COR-L47 (cell line): Measurements from ENCODE around the gene RRAGD.

Experiments used
- DNase-seq: peaks from one replicate; lab custom pipeline; 2025; lab: John Stamatoyannopoulos, UW

Gene RRAGD, protein sequence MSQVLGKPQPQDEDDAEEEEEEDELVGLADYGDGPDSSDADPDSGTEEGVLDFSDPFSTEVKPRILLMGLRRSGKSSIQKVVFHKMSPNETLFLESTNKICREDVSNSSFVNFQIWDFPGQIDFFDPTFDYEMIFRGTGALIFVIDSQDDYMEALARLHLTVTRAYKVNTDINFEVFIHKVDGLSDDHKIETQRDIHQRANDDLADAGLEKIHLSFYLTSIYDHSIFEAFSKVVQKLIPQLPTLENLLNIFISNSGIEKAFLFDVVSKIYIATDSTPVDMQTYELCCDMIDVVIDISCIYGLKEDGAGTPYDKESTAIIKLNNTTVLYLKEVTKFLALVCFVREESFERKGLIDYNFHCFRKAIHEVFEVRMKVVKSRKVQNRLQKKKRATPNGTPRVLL

DNA sequence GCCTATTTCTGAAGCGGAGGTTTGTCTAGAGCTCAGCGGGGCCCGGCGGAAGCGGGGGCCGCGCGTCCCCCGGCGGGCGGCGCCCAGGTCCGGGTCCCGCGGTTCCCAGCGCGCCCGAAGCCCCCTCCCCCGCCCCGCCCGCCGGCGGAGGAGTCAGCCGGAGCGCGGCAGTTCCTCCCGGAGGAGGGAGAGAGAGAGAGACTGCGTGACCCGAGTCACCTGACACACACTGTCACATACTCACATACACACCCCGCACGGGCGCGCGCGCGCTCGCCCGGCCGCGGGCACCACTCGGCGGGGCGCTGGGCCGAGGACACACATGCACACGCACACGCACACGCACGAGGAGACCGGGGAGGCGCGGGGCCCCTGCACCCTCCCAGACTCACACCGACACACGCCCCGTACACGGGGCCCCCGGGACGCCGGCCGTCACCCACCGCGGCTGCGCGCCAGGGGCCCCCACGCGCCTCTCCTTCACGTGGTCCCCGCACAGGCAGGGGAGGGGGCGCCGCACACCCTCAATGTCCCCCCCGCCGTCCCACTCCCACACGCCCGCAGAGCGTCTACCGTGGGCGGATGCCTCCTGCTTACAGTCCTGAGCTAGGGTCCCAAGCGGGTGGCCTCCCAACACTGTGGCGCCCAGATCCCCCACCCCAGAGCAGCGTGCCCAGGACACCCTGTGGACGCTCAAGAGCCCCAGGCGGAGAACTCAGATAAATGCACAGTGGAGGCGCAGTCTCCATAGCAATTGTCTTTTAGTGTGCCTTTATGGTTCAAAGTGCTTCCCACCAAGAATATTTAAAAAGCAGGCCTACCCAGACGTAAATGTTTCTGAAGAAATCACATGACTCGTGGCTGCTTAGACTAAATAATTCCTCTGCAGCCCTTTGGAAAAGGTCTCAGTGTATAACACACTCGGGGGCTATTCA is at the start of gene RRAGD:
Gene RRAGD, minus strand, starts transcription at position 203 of the 935 bp plus-strand sequence. CDS start 280 bp downstream, outside the sequence.
- DNase-seq: peak; percentile 58

DNA sequence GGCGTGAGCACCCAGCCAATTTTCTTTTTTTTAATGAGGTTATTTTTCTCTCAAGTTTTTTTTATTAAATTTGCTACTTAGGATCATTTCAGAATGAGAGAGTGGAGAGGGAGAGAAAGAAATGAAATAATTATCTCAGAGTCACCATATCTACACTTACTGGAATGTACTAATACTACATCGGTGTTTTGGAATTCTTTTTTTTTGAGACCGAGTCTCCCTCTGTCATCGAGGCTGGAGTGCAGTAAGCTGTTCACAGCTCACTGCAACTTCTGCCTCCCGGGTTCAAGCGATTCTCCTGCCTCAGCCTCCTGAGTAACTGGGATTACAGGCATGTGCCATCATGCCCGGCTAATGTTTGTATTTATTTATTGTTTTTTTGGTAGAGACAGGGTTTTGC is 48.6 kb upstream of the RRAGD start:
- no peak for DNase-seq

DNA sequence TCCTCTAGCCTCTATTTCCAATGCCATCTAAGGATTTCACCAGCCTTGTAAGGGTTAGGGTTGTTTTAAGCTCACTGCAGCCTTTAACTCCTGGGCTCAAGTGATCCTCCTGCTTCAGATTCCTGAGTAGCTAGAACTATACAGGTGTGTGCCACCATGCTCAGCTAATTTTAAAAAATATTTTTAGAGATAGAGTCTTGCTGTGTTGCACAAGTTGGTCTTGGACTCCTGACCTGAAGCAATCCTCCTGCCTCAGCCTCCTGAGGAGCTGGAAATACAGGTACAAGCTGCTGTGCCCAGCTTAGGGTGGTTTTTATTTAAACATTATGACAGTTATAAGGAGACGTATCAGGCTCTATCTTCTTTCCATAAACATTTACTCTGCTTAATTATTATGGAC is 47.4 kb upstream of the RRAGD start:
- no peak for DNase-seq

DNA sequence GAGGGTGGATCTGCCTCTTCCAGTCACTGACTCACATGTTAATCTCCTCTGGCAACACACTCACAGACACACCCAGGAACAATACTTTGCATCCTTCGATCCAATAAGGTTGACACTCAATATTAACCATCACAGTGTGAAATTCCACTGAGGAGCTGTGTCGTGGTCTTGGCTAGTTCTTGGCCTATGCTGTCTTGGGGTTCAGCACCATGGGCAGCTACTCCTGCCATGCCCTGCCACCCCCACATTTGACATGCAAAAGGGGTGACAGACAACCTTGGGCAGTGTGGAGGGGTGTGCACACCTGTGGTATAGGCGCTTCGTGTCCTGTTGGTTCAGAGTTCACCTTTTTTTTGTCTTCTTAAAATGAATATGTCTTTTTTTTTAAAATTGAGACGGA is 46.6 kb upstream of the RRAGD start:
- no peak for DNase-seq

DNA sequence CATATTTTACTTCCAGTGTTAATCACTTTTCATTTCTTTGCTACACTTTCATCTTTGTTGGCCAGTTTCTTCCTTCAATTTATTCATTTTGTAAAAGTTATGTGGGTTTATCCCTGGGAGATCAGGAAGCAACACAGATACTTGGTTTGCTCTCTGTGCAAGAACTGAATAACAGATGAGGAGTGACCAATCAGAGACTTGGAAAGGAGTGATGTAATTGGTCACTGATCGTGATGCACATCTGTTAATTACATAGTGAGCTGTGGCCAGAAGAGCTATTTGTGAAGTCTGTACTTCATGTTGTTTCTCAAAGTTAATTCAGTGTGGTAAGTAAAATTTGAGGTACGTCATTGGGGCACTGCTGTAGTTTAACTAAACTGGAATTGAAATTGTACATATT is 42.2 kb upstream of the RRAGD start:
- no peak for DNase-seq

DNA sequence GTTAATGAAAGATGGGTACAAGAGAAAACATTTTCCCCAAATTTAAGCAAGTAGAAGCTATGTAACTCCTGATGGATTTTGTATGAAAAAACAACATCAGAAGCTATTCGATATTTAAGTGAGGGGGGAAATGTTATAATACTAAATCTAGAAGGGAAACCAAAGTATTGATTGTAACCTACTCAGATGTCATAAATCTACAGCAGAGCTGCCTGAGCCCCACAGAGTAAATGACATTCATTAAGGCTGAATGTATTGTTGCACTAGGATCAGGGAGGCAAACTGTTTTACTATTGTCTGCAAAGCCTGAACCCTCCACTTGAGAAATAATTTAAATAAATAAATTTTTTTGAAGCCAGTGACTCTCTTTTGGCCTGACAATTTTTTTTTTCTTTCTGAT is 40.2 kb upstream of the RRAGD start:
- no peak for DNase-seq

DNA sequence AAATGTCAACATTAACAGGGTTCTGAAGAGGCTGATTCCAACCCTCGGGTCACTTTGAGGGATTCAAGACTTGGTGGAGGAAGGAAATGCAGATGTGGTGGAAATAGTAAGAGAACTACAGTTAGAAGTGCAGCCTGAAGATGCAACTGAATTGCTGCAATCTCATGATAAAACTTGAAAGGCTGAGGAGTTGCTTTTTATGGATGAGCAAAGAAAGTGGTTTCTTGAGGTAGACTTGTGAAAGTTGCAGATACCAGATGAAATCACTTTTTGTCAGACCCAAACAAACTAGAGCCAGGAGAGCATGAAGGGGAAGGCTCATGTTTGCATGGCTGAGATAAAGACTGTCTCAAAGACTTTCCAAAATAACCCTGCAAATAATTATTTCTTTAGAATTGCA is 37.1 kb upstream of the RRAGD start:
- DNase-seq: no peak

DNA sequence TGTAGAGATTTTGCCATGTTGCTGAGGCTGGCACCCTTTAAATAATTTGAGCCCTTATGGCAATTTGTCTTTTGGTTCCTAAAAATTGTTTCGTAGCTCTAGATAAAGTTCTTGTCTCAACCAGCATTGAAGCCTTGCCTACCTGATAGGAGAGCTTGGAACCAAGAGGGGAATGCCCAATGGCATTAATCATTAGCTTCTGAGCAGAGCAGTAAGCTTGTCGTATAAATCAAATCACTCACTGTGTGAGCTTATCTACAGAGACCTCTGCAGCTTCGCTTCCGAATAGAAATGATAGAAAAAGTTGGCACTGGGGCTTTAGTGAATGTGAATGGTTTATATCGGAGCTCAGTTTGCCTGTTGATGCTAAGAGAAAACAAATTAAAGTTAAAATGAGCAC is 31.6 kb upstream of the RRAGD start:
- no peak for DNase-seq

DNA sequence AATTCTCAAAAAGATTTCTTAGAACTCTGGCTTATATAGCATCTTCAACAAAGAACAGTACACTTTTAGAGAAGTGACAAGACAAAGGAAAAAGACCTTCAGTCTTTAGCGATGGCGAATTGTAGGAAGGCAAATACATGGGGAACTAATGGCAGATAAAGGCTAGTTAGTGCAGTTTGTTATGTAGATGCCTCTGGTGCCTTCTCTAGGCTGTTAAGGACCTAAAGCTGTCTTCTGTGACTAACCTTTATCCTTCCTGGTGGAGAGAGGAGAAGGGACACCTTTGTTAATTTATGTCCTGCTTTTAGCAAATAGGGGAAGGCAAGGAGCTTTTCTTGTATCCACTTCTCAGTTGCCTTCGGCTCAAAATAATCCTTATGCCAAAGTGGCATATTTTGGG is 28.1 kb upstream of the RRAGD start:
- no peak for DNase-seq

DNA sequence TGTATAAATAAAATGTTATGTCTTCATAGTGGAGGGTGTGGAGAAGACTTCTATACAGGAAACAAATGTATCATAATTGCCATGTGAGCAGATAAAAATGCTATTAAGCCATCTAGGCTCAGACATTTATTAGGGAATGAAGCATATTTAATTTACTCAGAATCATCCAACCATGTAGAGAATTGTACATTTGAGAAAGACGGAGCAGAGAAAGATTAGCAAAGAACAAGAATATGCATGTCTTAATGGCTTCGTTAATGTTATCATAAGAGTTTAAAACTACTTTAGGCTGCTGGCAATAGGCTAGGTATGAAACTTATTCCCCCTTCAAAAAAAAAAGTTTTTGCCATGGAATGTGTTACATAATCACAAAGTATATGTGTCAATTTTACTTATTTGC is 26.9 kb upstream of the RRAGD start:
- DNase-seq: no peak

DNA sequence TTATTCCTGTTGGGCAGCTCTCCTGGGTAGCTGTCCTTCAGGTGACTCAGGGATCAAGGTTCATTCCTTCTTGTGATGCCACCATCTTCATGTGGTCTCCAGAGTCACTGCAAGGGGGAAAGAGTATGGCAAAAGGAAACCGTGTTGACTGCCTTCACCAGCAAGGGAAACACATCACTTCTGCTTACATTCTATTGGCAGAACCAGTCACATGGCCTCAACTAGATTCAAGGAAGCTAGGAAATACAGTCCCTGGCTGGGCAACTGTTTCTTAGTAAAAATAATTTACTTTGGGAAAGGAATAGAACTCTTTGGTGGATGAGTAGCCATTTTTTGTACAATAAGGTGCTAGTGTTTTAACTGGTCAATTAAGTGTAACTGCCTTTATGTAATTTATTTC is 26.2 kb upstream of the RRAGD start:
- DNase-seq: no peak

DNA sequence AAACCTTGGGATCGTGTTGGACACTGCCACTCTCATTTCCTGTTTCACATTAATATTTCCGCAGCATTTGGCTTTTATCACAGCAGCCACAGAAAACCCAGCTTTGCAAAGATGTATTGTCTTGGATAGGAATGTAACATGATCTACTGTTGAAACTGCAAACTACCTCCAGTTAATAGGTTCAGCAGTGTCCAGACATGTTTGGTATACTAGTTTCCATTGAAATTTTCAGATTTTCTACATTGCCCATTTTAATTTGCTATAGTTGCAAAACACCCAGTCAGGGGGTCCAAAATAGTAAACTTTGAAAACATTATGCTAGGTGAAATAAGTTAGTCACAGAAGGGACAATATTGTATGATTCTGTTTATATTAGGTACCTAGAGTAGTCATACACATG is 24.2 kb upstream of the RRAGD start:
- DNase-seq: no peak

DNA sequence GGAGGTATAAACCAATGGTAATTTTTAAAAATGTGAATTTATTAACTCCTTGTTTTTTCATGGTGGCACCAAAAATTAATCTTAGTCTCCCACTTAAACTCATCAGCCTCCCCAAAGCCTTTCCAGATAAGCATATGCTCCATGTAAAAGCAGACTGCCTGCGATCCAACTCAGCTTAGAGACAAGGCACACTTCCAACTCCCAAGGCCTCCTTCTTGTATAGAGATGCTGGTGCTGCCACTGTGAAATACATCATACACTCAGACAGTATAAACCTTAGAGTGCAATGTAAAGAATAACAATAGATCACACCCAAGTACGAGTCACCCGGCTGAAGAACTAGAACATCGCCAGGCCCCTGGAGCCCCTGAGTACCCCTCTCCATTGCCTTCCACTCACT is 22.9 kb upstream of the RRAGD start:
- no peak for DNase-seq

DNA sequence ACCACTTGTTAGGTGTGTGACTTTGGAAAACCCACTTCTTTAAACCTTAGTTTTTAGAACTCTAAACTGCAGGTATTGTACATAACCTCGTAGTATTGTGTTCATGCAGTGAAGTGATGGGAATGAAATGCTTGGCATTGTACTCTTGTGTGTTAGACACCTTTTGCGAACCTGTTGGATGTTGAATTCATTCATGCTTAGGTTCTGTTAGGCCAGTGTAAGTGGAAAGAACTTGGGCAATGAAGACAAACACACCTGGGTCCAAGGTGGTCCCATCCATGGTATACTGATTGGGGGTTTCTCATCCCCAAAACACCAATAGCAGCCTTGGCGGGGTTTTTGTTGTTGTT is 22.1 kb upstream of the RRAGD start:
- no peak for DNase-seq

DNA sequence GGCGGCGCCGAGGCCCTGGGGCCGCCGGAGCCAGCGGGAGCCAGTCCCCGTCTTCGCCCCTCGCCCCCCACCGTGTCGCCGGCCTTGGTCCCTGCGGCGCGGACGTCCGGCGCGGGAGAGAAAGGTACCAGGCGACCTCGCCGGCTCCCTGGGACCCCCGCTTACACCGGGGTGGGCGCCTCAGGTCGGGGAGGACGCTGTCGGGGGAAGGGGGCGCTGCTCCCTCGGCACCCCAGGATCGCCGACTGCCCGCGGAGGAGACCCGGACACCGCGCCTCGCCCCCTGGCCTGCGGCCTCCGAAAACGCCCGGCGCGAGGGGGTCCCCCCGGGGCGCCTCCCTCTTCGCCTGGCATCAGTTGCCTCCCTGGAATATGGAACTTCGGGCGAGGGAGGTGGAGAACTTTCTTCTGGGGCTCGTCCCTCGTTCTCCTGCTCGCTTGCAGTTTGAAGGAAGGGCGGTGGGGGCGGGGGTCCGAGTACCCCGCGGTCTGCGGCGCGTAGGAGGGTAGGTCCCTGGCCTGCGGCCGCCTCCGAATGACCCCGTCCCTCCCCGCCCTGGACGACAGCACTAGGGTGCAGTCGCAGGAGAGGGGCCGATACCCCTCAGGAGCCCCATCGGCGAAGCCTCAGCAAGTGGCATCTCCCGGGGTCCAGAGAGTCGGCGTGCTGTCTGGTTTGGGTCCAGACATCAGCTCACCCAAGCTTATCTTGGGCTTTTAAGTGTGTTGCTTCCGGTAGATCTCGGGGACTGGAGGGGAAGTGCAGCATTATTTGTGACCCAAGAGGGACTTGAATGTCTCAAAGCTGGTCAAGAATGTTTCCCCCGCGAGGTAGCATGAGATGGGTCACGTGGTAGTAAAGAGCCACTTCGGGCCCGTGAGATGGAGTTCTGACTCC is 21.4 kb upstream of the RRAGD start:
- DNase-seq: no peak

DNA sequence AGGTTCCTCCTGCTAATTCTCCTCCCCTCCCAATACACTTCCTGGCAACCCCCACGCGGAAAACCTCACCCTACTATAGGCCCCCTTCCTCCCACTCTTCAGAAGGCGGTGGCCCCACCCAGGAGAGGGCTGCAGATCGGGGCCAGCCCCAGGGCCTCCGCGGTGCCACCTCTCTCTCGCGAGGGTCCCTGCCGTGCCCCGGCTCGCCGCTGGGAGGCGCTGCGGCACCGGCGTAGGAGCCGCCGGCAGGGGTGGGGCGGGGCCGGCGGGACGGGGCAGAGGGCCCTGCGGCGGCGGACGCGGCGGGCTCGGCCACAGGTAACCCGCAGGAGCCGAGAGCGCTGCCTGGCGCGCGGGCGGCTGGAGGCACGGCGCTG is 20.8 kb upstream of the RRAGD start, which contains the start of gene ANKRD6:
Gene ANKRD6, plus strand, starts transcription at position 278 of the 377 bp plus-strand sequence. CDS start 133,825 bp downstream, outside the sequence.
- DNase-seq: peak; percentile 71

DNA sequence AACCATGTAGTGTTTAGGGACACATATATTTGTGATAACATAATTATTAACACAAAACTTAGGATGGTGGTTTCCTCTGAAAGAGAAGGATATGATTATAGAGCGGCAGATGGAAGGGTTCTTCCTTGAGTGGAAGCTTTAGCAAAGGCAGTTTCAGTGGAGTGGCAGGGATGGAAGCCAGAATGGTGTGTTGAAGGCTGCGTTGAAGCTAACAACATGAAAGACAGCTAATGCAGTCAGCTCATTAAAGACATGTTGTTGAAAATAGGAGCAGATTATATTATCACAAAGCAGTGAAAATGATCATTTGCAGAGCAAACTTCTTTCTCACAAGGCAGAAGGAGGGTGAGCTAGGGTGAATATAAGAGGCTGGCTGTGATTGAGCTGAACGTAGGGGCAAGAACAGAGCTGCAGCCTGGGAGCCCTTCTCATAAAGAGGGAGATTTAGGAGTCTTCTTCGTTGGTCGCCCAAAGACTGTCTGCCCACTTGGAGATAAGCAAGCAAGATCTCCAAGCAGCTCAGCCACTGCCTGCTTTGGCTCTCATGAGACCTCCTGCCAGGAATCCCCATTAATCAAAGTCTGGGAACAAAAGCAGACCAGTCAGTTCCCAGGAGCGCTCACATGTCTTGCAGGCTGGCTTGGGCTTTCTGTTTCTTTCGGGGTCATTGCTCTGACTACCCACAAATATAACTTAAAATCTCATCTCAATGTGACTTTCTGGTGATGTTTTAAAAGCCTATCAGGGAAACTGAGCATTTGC is 18.3 kb upstream of the RRAGD start:
- DNase-seq: peak; percentile 76

DNA sequence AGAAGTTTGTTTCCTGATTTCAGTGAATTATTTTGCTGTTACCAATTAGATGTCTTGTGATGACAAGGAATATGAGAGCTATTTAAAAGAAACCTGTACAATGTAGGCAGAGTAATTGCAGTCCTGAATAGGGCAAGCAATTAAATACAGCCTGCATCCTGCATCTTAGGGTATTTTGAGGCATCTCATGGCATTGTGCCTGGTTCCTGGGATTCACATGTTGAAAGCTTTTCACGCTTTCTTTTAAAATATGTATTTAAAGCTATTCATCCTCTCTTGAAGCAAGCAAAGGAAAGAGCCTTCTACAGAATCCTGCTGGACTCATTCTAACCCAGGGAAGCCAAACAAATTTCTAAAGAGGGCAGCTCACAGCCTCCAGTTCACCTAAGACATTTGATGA is 4.7 kb upstream of the RRAGD start:
- no peak for DNase-seq

DNA sequence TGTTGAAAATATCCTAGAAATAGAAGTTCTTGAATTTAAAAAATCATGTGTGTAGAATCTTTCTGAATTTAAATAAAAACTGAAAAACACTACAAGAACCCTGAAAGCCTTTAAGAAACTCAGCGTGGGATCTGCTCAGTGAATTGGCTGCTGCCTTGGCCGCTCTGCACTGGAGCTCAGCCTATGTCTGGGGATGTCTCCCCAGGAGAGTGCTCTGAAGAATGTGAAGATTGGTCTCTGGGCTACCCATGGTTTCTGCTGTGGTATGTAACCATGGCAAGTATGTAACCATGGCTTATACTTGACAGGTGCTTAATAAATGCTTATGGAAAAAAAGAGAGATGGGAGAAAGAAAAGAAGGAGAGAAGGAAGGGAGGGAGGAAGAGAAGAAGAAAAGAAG is 3.1 kb upstream of the RRAGD start:
- no peak for DNase-seq

DNA sequence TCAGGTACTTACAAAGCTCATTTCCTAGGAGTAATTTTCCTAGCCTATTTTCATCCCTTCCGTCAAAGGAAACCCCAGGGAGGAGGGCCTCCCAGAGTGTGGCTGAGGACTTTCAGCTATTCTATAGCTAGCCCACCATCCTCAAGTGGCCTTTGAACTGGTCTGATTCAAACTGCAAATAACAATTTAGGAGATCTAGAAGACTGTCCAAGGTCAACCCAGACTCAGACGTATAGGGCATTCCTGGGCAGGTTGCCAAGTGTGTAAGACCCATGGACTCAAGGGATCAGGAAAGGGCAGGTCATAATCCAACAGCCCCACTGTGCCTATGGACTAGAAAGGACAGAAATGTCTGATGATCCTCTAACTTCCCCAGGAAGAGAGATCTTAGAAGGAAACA is 2.1 kb upstream of the RRAGD start:
- no peak for DNase-seq

DNA sequence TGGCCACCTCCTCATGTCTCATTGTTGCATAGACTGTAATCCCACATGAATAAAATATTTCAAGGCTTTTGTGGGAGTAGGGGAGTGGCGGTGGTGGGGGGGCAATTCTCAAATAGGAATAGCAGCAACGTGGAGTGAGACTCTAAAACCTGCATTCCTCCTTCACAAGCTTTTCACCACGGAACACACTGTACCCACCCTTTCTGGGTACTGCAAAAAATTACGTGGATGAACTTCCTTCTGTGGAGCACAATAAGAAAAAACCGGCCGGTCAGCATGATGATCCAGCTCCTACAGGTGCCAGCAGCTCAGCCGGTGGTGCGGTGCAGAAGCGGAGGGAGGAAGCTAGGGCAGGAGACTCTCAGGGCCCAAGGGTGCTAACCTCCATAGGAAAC is 930 bp upstream of the RRAGD start:
- no peak for DNase-seq
